GM20000 (cell line): ENCODE measurements around the gene NUMBL.

Experiments used
- DNase-seq: peaks from one replicate; pipeline ENCODE4 v3.0.0; 2012; ENCODE audit warnings: low spot score
- CTCF ChIP-seq: IDR thresholded peaks from 2 replicates; pipeline ENCODE4 v1.5.1; 2012; ENCODE audit warnings: mild to moderate bottlenecking, control low read depth; ENCODE audit errors: extremely low read depth, missing control alignments

Gene NUMBL

GRCh38 chr19:40726279-40726678 is 35.8 kb upstream of the NUMBL start:
- TF ChIP-seq CTCF = no peak
- DNase-seq = no peak

GRCh38 chr19:40724855-40725254 is 34.4 kb upstream of the NUMBL start:
- no peak for DNase-seq
- no peak for TF ChIP-seq CTCF

- no peak for DNase-seq
- no peak for TF ChIP-seq CTCF
Observed at GRCh38 chr19:40724315-40724714, 33.9 kb upstream of the NUMBL start.

GRCh38 chr19:40723661-40724254 is 33.3 kb upstream of the NUMBL start:
- no peak for TF ChIP-seq CTCF

GRCh38 chr19:40721936-40722661 is 31.6 kb upstream of the NUMBL start:
- DNase-seq = no peak
- no peak for TF ChIP-seq CTCF

More at GRCh38 chr19:40723661-40724254, 33.3 kb upstream of the NUMBL start:
- DNase-seq = no peak

- no peak for DNase-seq
- TF ChIP-seq CTCF = no peak
Observed at GRCh38 chr19:40721140-40721486, 30.7 kb upstream of the NUMBL start.

GRCh38 chr19:40719414-40719894 is 29.0 kb upstream of the NUMBL start:
- no peak for TF ChIP-seq CTCF
- no peak for DNase-seq
